T-helper 9 cell (primary cell): ENCODE measurements around the gene POLR3E.
A peak's percentile ranks its signal among the peaks of the same experiment; 100 is the strongest.
"Not testable (repeated sequence)": the region's sequence is repeated elsewhere in the genome, so short reads cannot be mapped to it uniquely, and the experiment has no call there.

Source experiments
- DNase-seq: peaks from one replicate; pipeline ENCODE4 v3.0.0-alpha.2; 2020

POLR3E gene

GRCh38 chr16:22293137-22294106 lies 3.8 kb upstream of the POLR3E start:
- DNase-seq = no peak

- no peak for DNase-seq
These were observed 740 bp upstream of the POLR3E start for GRCh38 chr16:22296225-22297113.

GRCh38 chr16:22297871-22298733 lies 893 bp downstream of the POLR3E start:
- DNase-seq = peak; percentile 59

- no peak for DNase-seq
These were observed 1.8 kb downstream of the POLR3E start for GRCh38 chr16:22299036-22299435.

GRCh38 chr16:22300427-22301071 lies 3.3 kb downstream of the POLR3E start:
- DNase-seq = no peak

- DNase-seq = not testable (repeated sequence)
These were observed 4.2 kb downstream of the POLR3E start for GRCh38 chr16:22301423-22301822.

GRCh38 chr16:22302776-22303363 lies 5.7 kb downstream of the POLR3E start:
- no peak for DNase-seq

GRCh38 chr16:22304411-22304810 lies 7.2 kb downstream of the POLR3E start:
- DNase-seq = no peak

- DNase-seq = no peak
These were observed 9.6 kb downstream of the POLR3E start for GRCh38 chr16:22306788-22307187.

- DNase-seq = no peak
These were observed 10.6 kb downstream of the POLR3E start for GRCh38 chr16:22307838-22308237.

- DNase-seq = no peak
These were observed 11.8 kb downstream of the POLR3E start for GRCh38 chr16:22308824-22309520.

- no peak for DNase-seq
These were observed 14.3 kb downstream of the POLR3E start for GRCh38 chr16:22311520-22311919.

- DNase-seq = no peak
These were observed 15.9 kb downstream of the POLR3E start for GRCh38 chr16:22312897-22313781.

- DNase-seq = no peak
These were observed 16.8 kb downstream of the POLR3E start for GRCh38 chr16:22313876-22314470.

GRCh38 chr16:22314661-22315626 lies 17.7 kb downstream of the POLR3E start:
- no peak for DNase-seq

- DNase-seq = no peak
These were observed 18.8 kb downstream of the POLR3E start for GRCh38 chr16:22315979-22316378.

- DNase-seq = no peak
These were observed 19.2 kb downstream of the POLR3E start for GRCh38 chr16:22316411-22316811.

- no peak for DNase-seq
These were observed 19.9 kb downstream of the POLR3E start for GRCh38 chr16:22317001-22317530.
